Spleen (tissue), 11 donors: ENCODE measurements around the gene TEKT3. TPM values are rescaled to one million over a fixed set of nuclear protein-coding genes. Genes with fewer than 3 reads are reported as not detected.

ENCODE experiments used
- DNase-seq: peaks from one replicate; pipeline ENCODE4 v3.0.0-alpha.2; 2020
- H3K27ac ChIP-seq, 8 donors: fragments of 200-600 bp; sonication (generic) in 7 of 8; 1 replicate in 4 of 8; 2 replicates in 4 of 8; pipeline versions ENCODE4 v1.5.0 to v1.8.0; 2016 to 2021; ENCODE audit warnings: inconsistent platforms in 4 of 8, mild to moderate bottlenecking in 4 of 8, moderate library complexity in 1 of 8
- H3K27me3 ChIP-seq, 7 donors: fragments of 200-600 bp; sonication (generic) in 6 of 7; replicated peaks in 1 of 7; 1 replicate in 4 of 7; 2 replicates in 3 of 7; pipeline versions ENCODE4 v1.5.0 to v1.8.0; 2016 to 2021; ENCODE audit warnings: inconsistent platforms in 3 of 7, mild to moderate bottlenecking in 1 of 7
- H3K36me3 ChIP-seq, 6 donors: fragments of 200-600 bp; sonication (generic) in 5 of 6; 1 replicate in 4 of 6; 2 replicates in 2 of 6; pipeline versions ENCODE4 v1.5.0 to v1.8.0; 2016 to 2021; ENCODE audit warnings: inconsistent platforms in 2 of 6
- H3K4me1 ChIP-seq, 6 donors: fragments of 200-600 bp; sonication (generic) in 5 of 6; 1 replicate in 3 of 6; 2 replicates in 3 of 6; pipeline versions ENCODE4 v1.5.0 to v1.8.0; 2016 to 2021; ENCODE audit warnings: inconsistent platforms in 3 of 6
- H3K4me3 ChIP-seq, 8 donors: fragments of 200-600 bp; sonication (generic) in 7 of 8; 1 replicate in 4 of 8; 2 replicates in 4 of 8; pipeline versions ENCODE4 v1.5.0 to v1.8.0; 2016 to 2021; ENCODE audit warnings: inconsistent platforms in 4 of 8, mild to moderate bottlenecking in 4 of 8, moderate library complexity in 2 of 8
- H3K9me3 ChIP-seq, 8 donors: fragments of 200-600 bp; sonication (generic) in 7 of 8; 1 replicate in 4 of 8; 2 replicates in 4 of 8; pipeline versions ENCODE4 v1.5.0 to v1.8.0; 2016 to 2021; ENCODE audit warnings: inconsistent platforms in 4 of 8
- POLR2A ChIP-seq, 3 donors: fragments of 450-650 bp; IDR thresholded peaks; one replicate each; pipeline ENCODE4 v1.5.1; 2017; ENCODE audit warnings: antibody characterized with exemption in 3 of 3, mild to moderate bottlenecking in 1 of 3
- POLR2AphosphoS5 ChIP-seq, 3 donors: sonication (generic); formaldehyde crosslinking; IDR thresholded peaks; one replicate each; pipeline ENCODE4 v1.5.1; 2017; ENCODE audit warnings: antibody characterized with exemption in 3 of 3
- WGBS, 5 donors: extraction: QIAGEN DNeasy Blood & Tissue Kit in 3 of 5; methylation state at CpG; one replicate each; pipeline versions ENCODE4 v1.1.5 to v1.1.7; 2013 to 2018; 5-methylcytosine and 5-hydroxymethylcytosine counted together
- intact Hi-C: fragments of 100-400 bp; cut with DNase I; formaldehyde crosslinking; loops from one replicate; pipeline ENCODE4 v1.15.0; 2023; ENCODE audit warnings: low total_unique reads
- polyA plus RNA-seq, 3 donors: library from polyadenylated mRNA; stranded (reverse); fragments of 200-250 nt; gene quantifications; one replicate each; pipeline ENCODE4 v1.2.1, GENCODE V29; 2013
- total RNA-seq, 7 donors: library from RNA; depleted of rRNA in 3 of 7; stranded (reverse); fragments of >200 nt in 3 of 7; fragmentation: NEBNext Ultra II Directional in 4 of 7; extraction: Animal tissue kit (Norgen Biotek cat#: 25700) in 4 of 7; gene quantifications; one replicate each; pipeline versions ENCODE4 v1.1.0 to v1.2.1, GENCODE V29; 2016 to 2021
- TF ChIP-seq, protein P1 (sequence below), 11 experiments: fragments of 200-600 bp in 7 of 11; fragments of 450-650 bp in 4 of 11; sonication (generic) in 4 of 11; IDR thresholded peaks in 8 of 11; conservative IDR thresholded peaks in 3 of 11; 1 replicate in 7 of 11; 2 replicates in 4 of 11; pipeline versions ENCODE4 v1.4.0 to v1.8.0; 2016 to 2021; ENCODE audit warnings: antibody characterized with exemption in 11 of 11, inconsistent platforms in 4 of 11, mild to moderate bottlenecking in 1 of 11
- donor health status: healthy with polysubstance abuse.
- donor health status: DM: no; HTN: no; CAD: no; lungs with moderate emphysema.
- donor health status: DM: no; HTN: no; CAD: no.
- donor health status: Bipolar disorder and iron deficiency.
- donor health status: healthy.
- donor health status: DM: no; HTN: no; CAD: no.
- donor health status: DM: yes; HTN: yes; CAD: no.

Gene TEKT3
- total and polyA plus RNA-seq, 10 donors, result 0.10 to 2.2 (median 0.47) TPM; not detected in 2

DNA sequence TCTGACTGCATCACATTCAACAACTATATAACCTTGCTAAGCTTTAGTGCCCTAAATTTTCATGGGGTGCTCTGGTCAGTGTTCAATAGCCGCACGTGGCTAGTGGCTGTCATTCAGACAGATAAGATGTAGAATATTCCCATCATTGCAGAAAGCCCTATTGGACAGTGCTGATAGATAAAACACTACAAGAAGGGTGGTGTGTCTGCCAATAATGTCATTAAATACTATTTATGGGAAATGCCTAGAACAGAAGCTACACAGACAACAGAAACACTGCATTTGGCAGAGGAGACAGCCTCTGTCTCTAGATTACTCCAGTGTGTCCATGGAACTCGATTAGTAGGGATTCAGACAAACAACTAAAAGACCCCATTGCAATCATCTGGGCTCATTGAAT is 47.8 kb downstream of the TEKT3 start:
- Histone ChIP-seq H3K4me1 (no peaks in the 10 kb centered on the region), H3K4me3 (no peak overlapping the region), H3K9me3 (no peaks in the 10 kb centered on the region), H3K27me3 (peaks cover 0 to 4% (median 0%) of the 10 kb centered on the region in 7 donors), H3K27ac (no peak overlapping the region), H3K36me3 (no peaks in the 10 kb centered on the region)
- intact Hi-C loops, result no loop called here
- TF ChIP-seq, protein P1, sequence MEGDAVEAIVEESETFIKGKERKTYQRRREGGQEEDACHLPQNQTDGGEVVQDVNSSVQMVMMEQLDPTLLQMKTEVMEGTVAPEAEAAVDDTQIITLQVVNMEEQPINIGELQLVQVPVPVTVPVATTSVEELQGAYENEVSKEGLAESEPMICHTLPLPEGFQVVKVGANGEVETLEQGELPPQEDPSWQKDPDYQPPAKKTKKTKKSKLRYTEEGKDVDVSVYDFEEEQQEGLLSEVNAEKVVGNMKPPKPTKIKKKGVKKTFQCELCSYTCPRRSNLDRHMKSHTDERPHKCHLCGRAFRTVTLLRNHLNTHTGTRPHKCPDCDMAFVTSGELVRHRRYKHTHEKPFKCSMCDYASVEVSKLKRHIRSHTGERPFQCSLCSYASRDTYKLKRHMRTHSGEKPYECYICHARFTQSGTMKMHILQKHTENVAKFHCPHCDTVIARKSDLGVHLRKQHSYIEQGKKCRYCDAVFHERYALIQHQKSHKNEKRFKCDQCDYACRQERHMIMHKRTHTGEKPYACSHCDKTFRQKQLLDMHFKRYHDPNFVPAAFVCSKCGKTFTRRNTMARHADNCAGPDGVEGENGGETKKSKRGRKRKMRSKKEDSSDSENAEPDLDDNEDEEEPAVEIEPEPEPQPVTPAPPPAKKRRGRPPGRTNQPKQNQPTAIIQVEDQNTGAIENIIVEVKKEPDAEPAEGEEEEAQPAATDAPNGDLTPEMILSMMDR (IDR thresholded peaks at IDR 0.05 in 8 of 11, conservative IDR thresholded peaks at IDR 0.05 in 3 of 11), result no peak
- TF ChIP-seq POLR2A (IDR thresholded peaks at IDR 0.05), result no peak
- TF ChIP-seq POLR2AphosphoS5 (IDR thresholded peaks at IDR 0.05), result no peak
- 77 to 89% (median 80%) methylated on average over 3 of the region's 3 CpGs for WGBS, 5 donors
- no peak for DNase-seq

DNA sequence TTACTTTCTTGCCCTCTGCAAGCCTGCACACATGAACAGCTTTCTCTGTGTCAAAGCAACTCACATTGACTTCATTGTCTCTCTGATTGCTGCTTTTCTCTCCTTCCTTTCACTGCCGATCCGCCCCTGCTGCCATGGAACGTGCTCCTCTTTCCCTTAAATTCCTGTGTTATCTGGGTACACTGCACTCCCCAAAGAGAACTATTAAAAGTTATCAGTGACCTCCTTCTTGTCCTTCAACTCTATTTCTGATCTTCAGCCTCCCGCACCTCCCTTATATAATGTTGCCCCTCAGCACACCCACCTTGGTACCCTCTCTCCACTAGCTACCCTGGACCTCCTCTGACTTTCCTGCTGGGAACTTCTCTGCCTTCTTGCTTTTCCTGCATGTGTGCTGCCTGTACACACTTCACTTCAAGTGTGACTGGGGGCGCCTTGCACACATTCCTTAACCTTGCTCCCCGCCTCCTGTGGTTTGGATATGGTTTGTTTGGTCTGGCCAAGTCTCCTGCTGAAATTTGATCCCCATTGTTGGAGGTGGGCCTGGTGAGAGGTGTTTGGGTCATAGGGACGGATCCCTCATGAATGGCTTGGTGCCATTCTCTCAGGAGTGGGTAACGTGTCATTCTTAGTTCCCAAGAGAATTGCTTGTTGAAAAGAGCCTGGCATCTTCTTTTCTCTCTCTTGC is 49.6 kb downstream of the TEKT3 start:
- Histone ChIP-seq H3K36me3 (no peaks in the 10 kb centered on the region), H3K9me3 (no peaks in the 10 kb centered on the region), H3K4me1 (no peaks in the 10 kb centered on the region), H3K27me3 (peaks cover 0 to 11% (median 0%) of the 10 kb centered on the region in 7 donors), H3K4me3 (no peak overlapping the region), H3K27ac (no peak overlapping the region)
- intact Hi-C loops, result no loop called here
- 70 to 85% (median 79%) methylated on average over 8 of the region's 8 CpGs for WGBS, 5 donors
- no peak for TF ChIP-seq POLR2A (IDR thresholded peaks at IDR 0.05)
- no peak for TF ChIP-seq POLR2AphosphoS5 (IDR thresholded peaks at IDR 0.05)
- TF ChIP-seq, protein P1 (IDR thresholded peaks at IDR 0.05 in 8 of 11, conservative IDR thresholded peaks at IDR 0.05 in 3 of 11), result no peak
- no peak for DNase-seq

DNA sequence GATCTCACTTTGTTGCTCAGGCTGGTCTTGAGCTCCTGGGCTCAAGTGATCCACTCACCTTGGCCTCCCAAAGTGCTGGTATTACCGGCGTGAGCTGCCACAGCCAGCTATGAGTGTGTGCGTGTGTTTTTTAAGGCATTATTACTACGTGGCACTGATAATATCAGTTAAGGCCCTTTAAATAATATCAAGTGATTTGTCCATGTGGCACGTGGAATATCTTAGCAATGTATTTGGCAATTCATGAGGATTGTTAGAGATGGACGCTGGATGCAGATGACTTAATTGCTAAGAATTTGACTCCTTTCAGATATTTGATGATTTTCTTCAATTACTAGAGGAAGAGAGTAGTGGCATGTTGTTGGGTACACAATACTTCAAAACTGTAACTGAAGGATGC is 50.8 kb downstream of the TEKT3 start:
- Histone ChIP-seq H3K9me3 (no peaks in the 10 kb centered on the region), H3K4me3 (no peak overlapping the region), H3K27ac (no peak overlapping the region), H3K36me3 (no peaks in the 10 kb centered on the region), H3K27me3 (peaks cover 0 to 20% (median 0%) of the 10 kb centered on the region in 7 donors), H3K4me1 (no peaks in the 10 kb centered on the region)
- 88 to 92% (median 92%) methylated on average over 6 of the region's 6 CpGs for WGBS, 5 donors
- no peak for DNase-seq
- intact Hi-C loops, result no loop called here
- no peak for TF ChIP-seq POLR2AphosphoS5 (IDR thresholded peaks at IDR 0.05)
- TF ChIP-seq, protein P1 (IDR thresholded peaks at IDR 0.05 in 8 of 11, conservative IDR thresholded peaks at IDR 0.05 in 3 of 11), result no peak
- no peak for TF ChIP-seq POLR2A (IDR thresholded peaks at IDR 0.05)

DNA sequence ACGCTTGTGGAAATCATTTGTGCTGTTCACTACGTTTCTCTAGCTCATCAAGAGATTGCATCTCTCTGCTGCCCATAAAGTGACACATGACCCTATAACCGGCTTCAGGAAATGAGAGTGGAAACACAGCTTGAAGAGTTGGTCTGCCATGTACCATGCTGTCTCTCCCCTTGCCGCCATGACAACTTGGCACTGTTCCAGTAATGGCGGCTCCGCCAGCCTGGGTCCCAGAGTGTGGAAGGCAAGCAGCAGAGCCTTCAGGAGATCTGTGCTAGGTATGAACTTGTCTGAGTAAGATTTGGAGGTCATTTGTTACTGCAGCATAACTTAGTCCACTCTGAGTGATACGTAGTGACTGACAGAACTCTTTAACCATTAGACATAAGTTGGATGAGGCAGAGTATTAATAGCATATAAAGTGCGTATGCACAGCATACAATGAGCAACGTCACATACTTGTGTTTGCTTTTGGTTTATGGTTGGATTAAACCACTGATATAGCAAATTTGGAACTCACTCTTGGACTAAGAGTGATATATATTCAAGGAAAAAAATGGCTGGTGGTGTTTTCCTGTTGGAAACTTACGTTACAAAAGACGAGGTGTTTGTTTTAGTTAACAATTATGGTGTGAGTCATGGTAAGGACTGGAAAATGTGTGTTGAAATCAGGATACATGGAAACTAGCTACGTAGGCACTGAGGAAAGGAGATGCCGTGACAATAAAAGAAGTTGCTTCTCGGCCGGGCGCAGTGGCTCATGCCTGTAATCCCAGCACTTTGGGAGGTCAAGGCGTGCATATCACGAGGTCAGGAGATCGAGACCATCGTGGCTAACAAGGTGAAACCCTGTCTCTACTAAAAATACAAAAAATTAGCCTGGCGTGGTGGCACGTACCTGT is 51.9 kb downstream of the TEKT3 start:
- Histone ChIP-seq H3K9me3 (no peaks in the 10 kb centered on the region), H3K4me1 (no peaks in the 10 kb centered on the region), H3K27me3 (peaks cover 0 to 23% (median 0%) of the 10 kb centered on the region in 7 donors), H3K27ac (no peak overlapping the region), H3K4me3 (no peak overlapping the region), H3K36me3 (no peaks in the 10 kb centered on the region)
- TF ChIP-seq POLR2AphosphoS5 (IDR thresholded peaks at IDR 0.05), result no peak
- TF ChIP-seq, protein P1 (IDR thresholded peaks at IDR 0.05 in 8 of 11, conservative IDR thresholded peaks at IDR 0.05 in 3 of 11), result no peak
- no peak for TF ChIP-seq POLR2A (IDR thresholded peaks at IDR 0.05)
- no peak for DNase-seq
- intact Hi-C loops, result no loop called here
- 78 to 87% (median 80%) methylated on average over 22 of the region's 22 CpGs for WGBS, 5 donors
